SKM-1 treated with dmso at 0.1 percent for 144 hours (cell line): ENCODE data around the gene C1orf53.

ENCODE experiments used
- DNase-seq: peaks from one replicate; lab custom pipeline; 2025; ENCODE audit not compliant: unreplicated experiment; lab: John Stamatoyannopoulos, UW

Gene C1orf53

GRCh38 chr1:197954718-197955418, 52.4 kb downstream of the C1orf53 start:
- no peak for DNase-seq

GRCh38 chr1:197955486-197956394, 53.3 kb downstream of the C1orf53 start:
- DNase-seq: no peak
